H1 (cell line): ENCODE results near the gene OR4K14. TPM values are rescaled to one million over a fixed set of nuclear protein-coding genes. Genes with fewer than 3 reads are reported as not detected.

Source experiments
- CHD7 ChIP-seq: fragments of 300-600 bp; sonication (generic); IDR thresholded peaks from 2 replicates; pipeline ENCODE4 v1.7.1; 2012; ENCODE audit warnings: low read length, moderate library complexity, mild to moderate bottlenecking, inconsistent platforms; ENCODE audit not compliant: insufficient replicate concordance
- CREB1 ChIP-seq: IDR thresholded peaks from 2 replicates; pipeline ENCODE4 v1.6.1; 2012; ENCODE audit warnings: inconsistent platforms
- SRF ChIP-seq: IDR thresholded peaks from 2 replicates; pipeline ENCODE4 v1.6.1; 2011; ENCODE audit warnings: mild to moderate bottlenecking, low read depth, low read length, moderate library complexity
- TAF7 ChIP-seq: optimal IDR thresholded peaks from 2 replicates; pipeline ENCODE3; 2011; ENCODE audit warnings: low read depth, mild to moderate bottlenecking, inconsistent platforms, low read length, moderate library complexity, borderline replicate concordance
- polyA plus RNA-seq, 7 experiments: library from polyadenylated mRNA; depleted of rRNA in 3 of 7; stranded (reverse) in 5 of 7; unstranded in 2 of 7; fragments of >200 nt in 5 of 7; fragments of 200-250 nt in 2 of 7; gene quantifications; 1 replicate in 5 of 7; 2 replicates in 1 of 7; 4 replicates in 1 of 7; pipeline versions ENCODE4 v1.2.1 to v1.2.3, GENCODE V29; 2011 to 2013; ENCODE audit warnings: missing spikeins in 2 of 7, mixed read lengths in 2 of 7
- total RNA-seq: library from RNA; stranded (reverse); fragmentation: NEBNext Ultra II Directional; extraction: Animal tissue kit (Norgen Biotek cat#: 25700); gene quantifications from 2 replicates; pipeline ENCODE4 v1.2.1, GENCODE V29; 2021

OR4K14 gene
- total and polyA plus RNA-seq, 2 of the 8 experiments (the other 6 are each of a cell fraction or from before 2014, with no cell fraction given) = not detected

- TF ChIP-seq CHD7 = no peak
- TF ChIP-seq TAF7 = no peak
- TF ChIP-seq SRF = no peak
- no peak for TF ChIP-seq CREB1
Observed at GRCh38 chr14:20044243-20044642, 25.1 kb upstream of the OR4K14 start (continued).
